Subcutaneous adipose tissue (tissue), 4 donors: ENCODE results near the gene OR52M1. TPM values are rescaled to one million over a fixed set of nuclear protein-coding genes. Genes with fewer than 3 reads are reported as not detected.

ENCODE experiments used
- CTCF ChIP-seq: fragments of 450-650 bp; IDR thresholded peaks from one replicate; pipeline ENCODE4 v1.5.1; 2016; ENCODE audit warnings: low read depth, mild to moderate bottlenecking, control low read depth, antibody characterized with exemption, moderate library complexity
- total RNA-seq, 4 donors: library from RNA; depleted of rRNA; stranded (reverse); fragments of >200 nt; gene quantifications; one replicate each; pipeline ENCODE4 v1.1.0, GENCODE V29; 2016

Gene OR52M1
- total RNA-seq, 4 donors from 2014 or later = not detected

- no peak for TF ChIP-seq CTCF
Measured at GRCh38 chr11:4522339-4522738, 22.7 kb upstream of the OR52M1 start.

GRCh38 chr11:4522752-4523151 is 22.2 kb upstream of the OR52M1 start:
- no peak for TF ChIP-seq CTCF

- no peak for TF ChIP-seq CTCF
Measured at GRCh38 chr11:4523666-4524065, 21.3 kb upstream of the OR52M1 start.

- TF ChIP-seq CTCF = no peak
Measured at GRCh38 chr11:4527926-4528325, 17.1 kb upstream of the OR52M1 start.

- TF ChIP-seq CTCF = no peak
Measured at GRCh38 chr11:4539603-4540219, 5.3 kb upstream of the OR52M1 start.

GRCh38 chr11:4541071-4541470 is 3.9 kb upstream of the OR52M1 start:
- TF ChIP-seq CTCF = no peak

- no peak for TF ChIP-seq CTCF
Measured at GRCh38 chr11:4543561-4543960, 1.4 kb upstream of the OR52M1 start.

GRCh38 chr11:4546878-4547277 is 1.9 kb downstream of the OR52M1 start:
- TF ChIP-seq CTCF = no peak
